Uterus (tissue), 4 donors: ENCODE data around the gene METTL24. TPM values are rescaled to one million over a fixed set of nuclear protein-coding genes. Genes with fewer than 3 reads are reported as not detected.
"Not testable (repeated sequence)": the region's sequence is repeated elsewhere in the genome, so short reads cannot be mapped to it uniquely, and the experiment has no call there.

ENCODE experiments used
- DNase-seq, 2 donors: peaks; one replicate each; pipeline ENCODE4 v3.0.0-alpha.2; 2019 to 2020
- H3K27ac ChIP-seq, 2 donors: fragments of 200-600 bp; sonication (generic); 1 replicate in 1 of 2; 2 replicates in 1 of 2; pipeline ENCODE4 v1.5.1; 2016 to 2018
- H3K27me3 ChIP-seq, 2 donors: fragments of 200-600 bp; sonication (generic); one replicate each; pipeline ENCODE4 v1.5.1; 2018 to 2019; ENCODE audit warnings: control low read depth in 1 of 2
- H3K36me3 ChIP-seq, 2 donors: fragments of 200-600 bp; sonication (generic); one replicate each; pipeline ENCODE4 v1.5.1; 2019; ENCODE audit warnings: control low read depth in 1 of 2
- H3K4me1 ChIP-seq, 2 donors: fragments of 200-600 bp; sonication (generic); one replicate each; pipeline ENCODE4 v1.5.1; 2018 to 2019; ENCODE audit warnings: control low read depth in 1 of 2
- H3K4me3 ChIP-seq, 2 donors: fragments of 200-600 bp; sonication (generic); 1 replicate in 1 of 2; 2 replicates in 1 of 2; pipeline ENCODE4 v1.5.1; 2018 to 2019; ENCODE audit warnings: mild to moderate bottlenecking in 1 of 2
- H3K9me3 ChIP-seq, 2 donors: fragments of 200-600 bp; sonication (generic); one replicate each; pipeline ENCODE4 v1.5.1; 2019; ENCODE audit warnings: control low read depth in 1 of 2
- POLR2A ChIP-seq, 2 donors: fragments of 450-650 bp; IDR thresholded peaks; one replicate each; pipeline ENCODE4 v1.6.1; 2016; ENCODE audit warnings: antibody characterized with exemption in 2 of 2, mild to moderate bottlenecking in 1 of 2, moderate library complexity in 1 of 2
- intact Hi-C: fragments of 100-400 bp; cut with DNase I; formaldehyde crosslinking; loops from one replicate; pipeline ENCODE4 v1.15.1; 2023; ENCODE audit warnings: low total_unique reads
- total RNA-seq, 4 donors: library from RNA; depleted of rRNA in 3 of 4; stranded (reverse); fragments of >200 nt in 3 of 4; gene quantifications; one replicate each; pipeline versions ENCODE4 v1.1.0 to v1.2.4, GENCODE V29; 2014 to 2023
- TF ChIP-seq, protein P1 (sequence below), 4 experiments: fragments of 200-600 bp in 2 of 4; fragments of 450-650 bp in 2 of 4; sonication (generic) in 2 of 4; IDR thresholded peaks; one replicate each; pipeline ENCODE4 v1.5.1; 2016 to 2019; ENCODE audit warnings: antibody characterized with exemption in 4 of 4, mild to moderate bottlenecking in 2 of 4, moderate library complexity in 1 of 4
- donor health status: DM: yes; HTN: yes; CAD: no.

The METTL24 gene
- total RNA-seq, 4 donors from 2014 or later = 18.0 to 47.2 (median 30.7) TPM; not detected in 1

DNA sequence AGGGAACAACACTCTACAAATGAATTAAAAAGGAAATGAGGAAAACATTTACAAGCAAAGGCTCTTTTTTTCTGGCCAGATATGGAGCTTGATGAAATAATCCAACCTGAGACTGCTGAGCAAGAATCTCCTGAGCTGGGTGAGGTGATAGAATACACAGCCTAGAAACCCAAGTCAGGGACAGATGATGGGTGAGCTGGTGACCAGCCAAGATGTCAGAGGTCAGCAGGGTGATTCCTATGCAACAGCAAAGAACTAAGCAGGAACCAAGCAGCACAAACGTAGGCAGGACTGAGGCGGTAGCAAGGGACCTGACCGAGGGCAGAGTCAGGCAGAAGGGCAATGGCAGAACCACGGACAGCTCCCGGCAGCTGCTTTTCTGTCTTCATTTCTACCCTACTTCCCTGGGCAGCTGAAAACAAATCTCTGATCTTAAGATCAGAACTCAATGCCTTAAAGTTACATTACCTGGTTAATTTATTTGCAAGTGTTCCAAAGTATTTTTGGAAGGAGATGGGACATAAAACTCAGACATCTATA, 102.9 kb downstream of the METTL24 start:
- no peak overlapping the region for H3K4me3 ChIP-seq
- H3K4me1 ChIP-seq = no peaks in the 10 kb centered on the region
- TF ChIP-seq POLR2A (IDR thresholded peaks at IDR 0.05) = no peak
- TF ChIP-seq, protein P1, sequence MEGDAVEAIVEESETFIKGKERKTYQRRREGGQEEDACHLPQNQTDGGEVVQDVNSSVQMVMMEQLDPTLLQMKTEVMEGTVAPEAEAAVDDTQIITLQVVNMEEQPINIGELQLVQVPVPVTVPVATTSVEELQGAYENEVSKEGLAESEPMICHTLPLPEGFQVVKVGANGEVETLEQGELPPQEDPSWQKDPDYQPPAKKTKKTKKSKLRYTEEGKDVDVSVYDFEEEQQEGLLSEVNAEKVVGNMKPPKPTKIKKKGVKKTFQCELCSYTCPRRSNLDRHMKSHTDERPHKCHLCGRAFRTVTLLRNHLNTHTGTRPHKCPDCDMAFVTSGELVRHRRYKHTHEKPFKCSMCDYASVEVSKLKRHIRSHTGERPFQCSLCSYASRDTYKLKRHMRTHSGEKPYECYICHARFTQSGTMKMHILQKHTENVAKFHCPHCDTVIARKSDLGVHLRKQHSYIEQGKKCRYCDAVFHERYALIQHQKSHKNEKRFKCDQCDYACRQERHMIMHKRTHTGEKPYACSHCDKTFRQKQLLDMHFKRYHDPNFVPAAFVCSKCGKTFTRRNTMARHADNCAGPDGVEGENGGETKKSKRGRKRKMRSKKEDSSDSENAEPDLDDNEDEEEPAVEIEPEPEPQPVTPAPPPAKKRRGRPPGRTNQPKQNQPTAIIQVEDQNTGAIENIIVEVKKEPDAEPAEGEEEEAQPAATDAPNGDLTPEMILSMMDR (IDR thresholded peaks at IDR 0.05) = no peak
- H3K36me3 ChIP-seq = no peaks in the 10 kb centered on the region
- DNase-seq = no peak
- H3K27me3 ChIP-seq = no peaks in the 10 kb centered on the region
- H3K27ac ChIP-seq = no peak overlapping the region
- peaks cover 0 to 2% of the 10 kb centered on the region in 2 donors for H3K9me3 ChIP-seq
- intact Hi-C loops = no loop called here

- Histone ChIP-seq H3K9me3 (no peaks in the 10 kb centered on the region), H3K36me3 (no peaks in the 10 kb centered on the region), H3K4me1 (no peaks in the 10 kb centered on the region), H3K27me3 (no peaks in the 10 kb centered on the region), H3K27ac (no peak overlapping the region), H3K4me3 (no peak overlapping the region)
- no peak for DNase-seq
- TF ChIP-seq, protein P1 (IDR thresholded peaks at IDR 0.05) = no peak
- TF ChIP-seq POLR2A (IDR thresholded peaks at IDR 0.05) = no peak
- intact Hi-C loops = no loop called here
Measured at GRCh38 chr6:110250838-110251237, 107.3 kb downstream of the METTL24 start.

DNA sequence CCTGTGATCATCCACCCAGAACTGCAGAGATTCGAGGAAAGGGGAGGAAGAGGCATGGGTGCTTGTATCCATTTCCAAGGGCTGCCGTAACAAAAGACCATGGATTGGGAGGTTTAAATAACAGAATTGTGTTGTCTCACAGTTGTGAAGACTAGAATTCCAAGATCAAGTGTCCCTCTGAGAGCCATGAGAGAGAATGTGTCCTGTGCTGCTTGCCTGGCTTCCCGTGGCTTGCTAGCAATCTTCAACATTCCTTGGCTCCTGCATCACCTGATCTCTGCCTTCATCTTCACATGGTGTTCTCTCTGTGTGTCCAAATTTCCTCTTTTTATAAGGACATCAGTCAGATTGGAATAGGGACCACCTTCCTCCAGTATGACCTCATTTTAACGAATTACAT, 108.1 kb downstream of the METTL24 start:
- Histone ChIP-seq H3K27ac (no peak overlapping the region), H3K27me3 (no peaks in the 10 kb centered on the region), H3K4me1 (no peaks in the 10 kb centered on the region), H3K4me3 (no peak overlapping the region), H3K36me3 (no peaks in the 10 kb centered on the region), H3K9me3 (no peaks in the 10 kb centered on the region)
- TF ChIP-seq, protein P1 (IDR thresholded peaks at IDR 0.05) = no peak
- TF ChIP-seq POLR2A (IDR thresholded peaks at IDR 0.05) = no peak
- intact Hi-C loops = no loop called here
- no peak for DNase-seq

DNA sequence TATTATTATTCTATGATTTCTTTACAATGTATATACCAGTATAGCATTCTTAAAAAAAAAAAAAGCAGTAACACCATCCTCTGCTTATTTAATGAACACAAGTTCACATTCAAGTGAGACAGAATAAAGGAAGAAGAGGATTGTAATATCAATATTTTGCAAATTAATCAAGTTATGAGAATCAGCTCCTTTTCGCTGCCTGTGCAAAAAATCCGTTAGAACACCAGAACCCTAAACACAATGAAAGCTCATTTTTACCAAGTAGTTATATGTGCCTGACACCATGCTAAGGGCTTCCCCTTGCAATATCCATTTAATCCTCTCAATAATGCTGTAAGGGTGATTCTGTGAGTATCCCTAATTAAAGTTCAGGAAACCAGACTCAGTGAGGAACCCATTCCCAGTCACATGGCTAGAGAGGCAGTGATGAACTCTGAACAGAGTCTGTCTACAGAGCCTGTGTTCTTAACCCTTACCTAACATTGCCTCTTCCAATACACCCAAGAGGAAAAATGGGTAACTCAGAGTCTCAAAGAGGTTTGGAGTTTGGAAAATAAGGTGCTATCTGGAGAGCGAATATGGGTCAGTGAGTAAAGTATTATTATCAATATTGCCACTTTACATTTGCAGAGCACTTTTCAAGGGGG, 111.1 kb downstream of the METTL24 start:
- Histone ChIP-seq H3K27me3 (no peaks in the 10 kb centered on the region), H3K27ac (no peak overlapping the region), H3K4me1 (no peaks in the 10 kb centered on the region), H3K4me3 (no peak overlapping the region), H3K36me3 (no peaks in the 10 kb centered on the region), H3K9me3 (no peaks in the 10 kb centered on the region)
- intact Hi-C loops = no loop called here
- TF ChIP-seq, protein P1 (IDR thresholded peaks at IDR 0.05) = no peak
- no peak for TF ChIP-seq POLR2A (IDR thresholded peaks at IDR 0.05)
- DNase-seq = no peak

- intact Hi-C loops = no loop called here
- Histone ChIP-seq H3K9me3 (no peaks in the 10 kb centered on the region), H3K27ac (no peak overlapping the region), H3K36me3 (no peaks in the 10 kb centered on the region), H3K4me1 (no peaks in the 10 kb centered on the region), H3K4me3 (no peak overlapping the region), H3K27me3 (no peaks in the 10 kb centered on the region)
- TF ChIP-seq POLR2A (IDR thresholded peaks at IDR 0.05) = no peak
- TF ChIP-seq, protein P1 (IDR thresholded peaks at IDR 0.05) = no peak
- DNase-seq = no peak
Measured at GRCh38 chr6:110246378-110246777, 111.8 kb downstream of the METTL24 start.

DNA sequence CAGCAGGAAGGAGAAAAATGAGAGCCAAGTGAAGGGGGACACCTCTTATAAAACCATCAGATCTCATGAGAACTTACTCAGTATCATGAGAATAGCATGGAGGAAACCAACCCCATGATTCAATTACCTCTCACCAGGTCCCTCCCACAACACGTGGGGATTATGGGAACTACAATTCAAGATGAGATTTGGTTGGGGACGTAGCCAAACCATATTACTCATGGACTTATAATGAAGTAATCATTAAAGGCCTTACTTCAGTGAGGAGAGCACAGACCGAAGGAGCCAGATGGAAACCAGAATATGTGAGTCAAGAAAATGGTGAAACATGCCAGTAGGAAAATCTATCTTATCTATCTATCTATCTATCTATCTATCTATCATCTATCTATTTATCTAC, 113.5 kb downstream of the METTL24 start:
- H3K27me3 ChIP-seq, H3K27ac ChIP-seq, DNase-seq, H3K4me1 ChIP-seq, intact Hi-C loops, H3K9me3 ChIP-seq, H3K36me3 ChIP-seq, H3K4me3 ChIP-seq: not testable (repeated sequence)
